Neuronal stem cell (in vitro differentiated cells): Measurements from ENCODE around the gene BCAS1.

Experiments
- DNase-seq: peaks from one replicate; pipeline ENCODE4 v3.0.0-alpha.2; 2013; ENCODE audit warnings: low spot score
- H2AFZ ChIP-seq: one replicate; pipeline ENCODE4 v1.6.1; 2013; ENCODE audit warnings: mild to moderate bottlenecking, low read length, inconsistent platforms
- H2AK5ac ChIP-seq: 2 replicates; pipeline ENCODE4 v1.6.1; 2013; ENCODE audit warnings: low read depth, mild to moderate bottlenecking, inconsistent platforms, low read length, moderate library complexity, mixed read lengths
- H2BK120ac ChIP-seq: 2 replicates; pipeline ENCODE4 v1.6.1; 2013; ENCODE audit warnings: low read depth, mild to moderate bottlenecking, inconsistent platforms, low read length, moderate library complexity, mixed read lengths
- H2BK12ac ChIP-seq: one replicate; pipeline ENCODE4 v1.6.1; 2013; ENCODE audit warnings: low read length, inconsistent platforms
- H2BK15ac ChIP-seq: 2 replicates; pipeline ENCODE4 v1.6.1; 2013; ENCODE audit warnings: mild to moderate bottlenecking, low read length, inconsistent platforms, mixed read lengths
- H2BK5ac ChIP-seq: one replicate; pipeline ENCODE4 v1.6.1; 2013; ENCODE audit warnings: inconsistent platforms, mild to moderate bottlenecking, low read length, moderate library complexity
- H3K14ac ChIP-seq: one replicate; pipeline ENCODE4 v1.6.1; 2013; ENCODE audit warnings: low read length, inconsistent platforms
- H3K18ac ChIP-seq: 2 replicates; pipeline ENCODE4 v1.6.1; 2013; ENCODE audit warnings: low read length, inconsistent platforms
- H3K23ac ChIP-seq: 2 replicates; pipeline ENCODE4 v1.6.1; 2013; ENCODE audit warnings: low read depth, mild to moderate bottlenecking, mixed read lengths, low read length, inconsistent platforms; ENCODE audit not compliant: poor library complexity
- H3K27ac ChIP-seq: replicated peaks from 3 replicates; pipeline ENCODE4 v1.5.1; 2013; ENCODE audit warnings: low read length, inconsistent platforms
- H3K27me3 ChIP-seq, 3 experiments: 2 replicates each; pipeline ENCODE4 v1.6.1; 2013; ENCODE audit warnings: low read length in 3 of 3, mild to moderate bottlenecking in 2 of 3, inconsistent platforms in 1 of 3, low read depth in 1 of 3, mixed read lengths in 1 of 3, moderate library complexity in 1 of 3; ENCODE audit not compliant: control insufficient read depth in 3 of 3, insufficient read depth in 3 of 3
- H3K36me3 ChIP-seq, 2 donors: replicated peaks in 1 of 2; 2 replicates each; pipeline ENCODE4 v1.6.1; 2013; ENCODE audit warnings: low read length in 2 of 2; ENCODE audit not compliant: control insufficient read depth in 2 of 2, insufficient read depth in 2 of 2
- H3K4ac ChIP-seq: 2 replicates; pipeline ENCODE4 v1.6.1; 2013; ENCODE audit warnings: inconsistent platforms, mild to moderate bottlenecking, low read length, moderate library complexity
- H3K4me1 ChIP-seq, 2 donors: 1 replicate in 1 of 2; 2 replicates in 1 of 2; pipeline ENCODE4 v1.6.1; 2013; ENCODE audit warnings: low read length in 2 of 2, low read depth in 1 of 2; ENCODE audit not compliant: control insufficient read depth in 2 of 2, insufficient read depth in 1 of 2
- H3K4me2 ChIP-seq: one replicate; pipeline ENCODE4 v1.6.1; 2013; ENCODE audit warnings: mild to moderate bottlenecking, low read length, inconsistent platforms; ENCODE audit not compliant: insufficient read depth, poor library complexity, severe bottlenecking
- H3K4me3 ChIP-seq, 2 donors: 2 replicates each; pipeline ENCODE4 v1.5.1; 2013; ENCODE audit warnings: low read length in 2 of 2, mild to moderate bottlenecking in 2 of 2, inconsistent platforms in 1 of 2, moderate library complexity in 1 of 2
- H3K79me1 ChIP-seq: one replicate; pipeline ENCODE4 v1.6.1; 2013; ENCODE audit warnings: low read depth, mild to moderate bottlenecking, inconsistent platforms, low read length, moderate library complexity
- H3K9ac ChIP-seq: one replicate; pipeline ENCODE4 v1.6.1; 2013; ENCODE audit warnings: mild to moderate bottlenecking, low read depth, low read length, inconsistent platforms; ENCODE audit not compliant: poor library complexity
- H3K9me3 ChIP-seq, 2 donors: replicated peaks in 1 of 2; 2 replicates each; pipeline versions ENCODE3 to v1.6.1; 2013; ENCODE audit warnings: low read length in 2 of 2, mild to moderate bottlenecking in 2 of 2, inconsistent platforms in 1 of 2, low read depth in 1 of 2, mixed read lengths in 1 of 2, moderate library complexity in 1 of 2; ENCODE audit not compliant: control insufficient read depth in 2 of 2, insufficient read depth in 1 of 2
- H4K8ac ChIP-seq: one replicate; pipeline ENCODE4 v1.6.1; 2013; ENCODE audit warnings: low read depth, mild to moderate bottlenecking, inconsistent platforms, low read length, moderate library complexity
- H4K91ac ChIP-seq: one replicate; pipeline ENCODE4 v1.6.1; 2013; ENCODE audit warnings: low read length, low read depth, mild to moderate bottlenecking, inconsistent platforms; ENCODE audit not compliant: poor library complexity
- WGBS, 2 donors: extraction: QIAGEN DNeasy Blood & Tissue Kit; methylation state at CpG; one replicate each; pipeline ENCODE4 v1.1.7; 2013; ENCODE audit warnings: missing lambda C conversion rate in 2 of 2, mixed read lengths in 1 of 2; ENCODE audit not compliant: insufficient read length in 2 of 2, insufficient replicate concordance in 1 of 2; ENCODE audit errors: extremely low coverage in 2 of 2; 5-methylcytosine and 5-hydroxymethylcytosine counted together

Gene BCAS1

GRCh38 chr20:53925651-53926401 lies 144.6 kb downstream of the BCAS1 start:
- H4K8ac ChIP-seq = no peak overlapping the region
- H3K9me3 ChIP-seq = peaks cover 0 to 2% of the 10 kb centered on the region in 2 donors
- peaks cover 2 to 5% of the 10 kb centered on the region in 2 donors for H3K4me1 ChIP-seq
- H3K27ac ChIP-seq = no peak overlapping the region
- H3K27me3 ChIP-seq = no peaks in the 10 kb centered on the region
- no peak overlapping the region for H3K4ac ChIP-seq
- no peak overlapping the region for H3K9ac ChIP-seq
- no peak for DNase-seq
- no peak overlapping the region for H3K18ac ChIP-seq
- H3K4me3 ChIP-seq = no peak overlapping the region
- H2BK12ac ChIP-seq = no peak overlapping the region
- H3K14ac ChIP-seq = no peak overlapping the region
- no peak overlapping the region for H3K23ac ChIP-seq
- H3K4me2 ChIP-seq = no peak overlapping the region
- no peak overlapping the region for H4K91ac ChIP-seq
- no peak overlapping the region for H2BK120ac ChIP-seq
- H3K79me1 ChIP-seq = no peaks in the 10 kb centered on the region
- H2AFZ ChIP-seq = peak overlapping the region; percentile 11
- H2BK5ac ChIP-seq = no peak overlapping the region
- no peak overlapping the region for H2BK15ac ChIP-seq
- no CpG with 5 or more reads among the region's 12 CpGs for WGBS, 2 donors
- H3K36me3 ChIP-seq = no peaks in the 10 kb centered on the region
- H2AK5ac ChIP-seq = no peak overlapping the region

- Histone ChIP-seq H4K91ac (no peak overlapping the region), H3K4ac (no peak overlapping the region), H2AK5ac (no peak overlapping the region), H3K27me3 (no peaks in the 10 kb centered on the region), H2BK15ac (no peak overlapping the region), H3K23ac (no peak overlapping the region), H4K8ac (no peak overlapping the region), H3K9me3 (peaks cover 0 to 2% of the 10 kb centered on the region in 2 donors), H2BK120ac (no peak overlapping the region), H3K4me1 (peaks cover 2 to 5% of the 10 kb centered on the region in 2 donors), H3K27ac (no peak overlapping the region), H2AFZ (peak overlapping the region; percentile 27), H2BK5ac (no peak overlapping the region), H3K14ac (no peak overlapping the region), H3K4me2 (no peak overlapping the region), H3K36me3 (no peaks in the 10 kb centered on the region), H3K9ac (no peak overlapping the region), H3K4me3 (no peak overlapping the region), H3K79me1 (no peaks in the 10 kb centered on the region), H2BK12ac (no peak overlapping the region), H3K18ac (no peak overlapping the region)
- no peak for DNase-seq
- WGBS, 2 donors = no CpG with 5 or more reads among the region's 7 CpGs
These were observed 146.6 kb downstream of the BCAS1 start for GRCh38 chr20:53923566-53924369.

GRCh38 chr20:53922901-53923314 lies 147.5 kb downstream of the BCAS1 start:
- peaks cover 0 to 2% of the 10 kb centered on the region in 2 donors for H3K9me3 ChIP-seq
- no peak overlapping the region for H2AFZ ChIP-seq
- H3K4me3 ChIP-seq = no peak overlapping the region
- DNase-seq = no peak
- no peak overlapping the region for H2BK120ac ChIP-seq
- H2BK5ac ChIP-seq = no peak overlapping the region
- H3K9ac ChIP-seq = no peak overlapping the region
- no peaks in the 10 kb centered on the region for H3K79me1 ChIP-seq
- no CpG with 5 or more reads among the region's 4 CpGs for WGBS, 2 donors
- no peak overlapping the region for H3K4me2 ChIP-seq
- H3K27me3 ChIP-seq = no peaks in the 10 kb centered on the region
- H3K36me3 ChIP-seq = no peaks in the 10 kb centered on the region
- H3K4me1 ChIP-seq = peaks cover 2 to 5% of the 10 kb centered on the region in 2 donors
- no peak overlapping the region for H3K23ac ChIP-seq
- no peak overlapping the region for H2BK12ac ChIP-seq
- H4K8ac ChIP-seq = no peak overlapping the region
- H3K27ac ChIP-seq = no peak overlapping the region
- H3K4ac ChIP-seq = no peak overlapping the region
- no peak overlapping the region for H4K91ac ChIP-seq
- no peak overlapping the region for H2AK5ac ChIP-seq
- no peak overlapping the region for H2BK15ac ChIP-seq
- no peak overlapping the region for H3K14ac ChIP-seq
- H3K18ac ChIP-seq = no peak overlapping the region

GRCh38 chr20:53921443-53921973 lies 148.9 kb downstream of the BCAS1 start:
- Histone ChIP-seq H2BK15ac (no peak overlapping the region), H2AFZ (no peak overlapping the region), H4K91ac (no peak overlapping the region), H3K9ac (no peak overlapping the region), H4K8ac (no peak overlapping the region), H2BK12ac (no peak overlapping the region), H3K9me3 (peaks cover 0 to 2% of the 10 kb centered on the region in 2 donors), H3K79me1 (no peaks in the 10 kb centered on the region), H3K27me3 (no peaks in the 10 kb centered on the region), H3K27ac (no peak overlapping the region), H2BK120ac (no peak overlapping the region), H2AK5ac (no peak overlapping the region), H3K18ac (no peak overlapping the region), H3K14ac (no peak overlapping the region), H2BK5ac (no peak overlapping the region), H3K23ac (no peak overlapping the region), H3K4me2 (no peak overlapping the region), H3K4me3 (no peak overlapping the region), H3K4ac (no peak overlapping the region), H3K36me3 (no peaks in the 10 kb centered on the region), H3K4me1 (peaks cover 10 to 12% of the 10 kb centered on the region in 2 donors)
- WGBS, 2 donors = no CpG with 5 or more reads among the region's 12 CpGs
- no peak for DNase-seq
